Measurements from ENCODE around the gene IGF2BP2. TPM values are rescaled to one million over a fixed set of nuclear protein-coding genes. Genes with fewer than 3 reads are reported as not detected.

The IGF2BP2 gene
- polyA plus RNA-seq, 1 experiment: 9.9 TPM

DNA sequence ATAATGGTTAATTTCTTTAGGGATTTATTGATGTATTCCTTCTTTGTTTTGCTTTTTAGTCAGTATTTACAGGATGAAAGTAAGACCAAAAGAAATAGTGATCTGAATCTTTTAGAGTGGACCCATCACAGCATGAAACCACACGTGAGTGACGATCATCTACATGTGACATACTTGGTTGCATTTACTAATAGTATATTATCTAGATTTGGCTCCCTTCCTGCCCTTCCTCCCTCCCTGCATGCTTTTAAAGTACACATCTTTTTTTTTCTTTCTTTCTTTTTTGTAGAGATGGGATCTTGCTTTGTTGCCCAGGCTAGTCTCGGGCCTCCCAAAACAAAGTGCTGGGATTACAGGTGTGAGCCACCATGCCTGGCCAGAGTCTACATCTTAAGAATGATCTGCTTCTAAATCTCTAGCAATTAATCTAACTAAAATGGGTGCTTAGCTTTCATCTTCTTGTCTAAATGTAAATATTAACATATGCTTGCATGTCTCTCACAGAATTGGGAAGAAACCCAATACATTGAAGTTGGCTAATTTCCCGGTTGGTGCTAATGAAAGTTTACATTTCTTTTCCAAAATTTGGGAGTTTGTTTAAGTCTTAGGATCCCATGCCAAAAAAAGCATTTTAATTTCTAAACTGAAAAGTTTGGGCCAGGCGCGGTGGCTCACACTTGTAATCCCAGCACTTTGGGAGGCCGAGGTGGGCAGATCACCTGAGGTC, 200.7 kb downstream of the IGF2BP2 start:
- TF ChIP-seq, protein P1, sequence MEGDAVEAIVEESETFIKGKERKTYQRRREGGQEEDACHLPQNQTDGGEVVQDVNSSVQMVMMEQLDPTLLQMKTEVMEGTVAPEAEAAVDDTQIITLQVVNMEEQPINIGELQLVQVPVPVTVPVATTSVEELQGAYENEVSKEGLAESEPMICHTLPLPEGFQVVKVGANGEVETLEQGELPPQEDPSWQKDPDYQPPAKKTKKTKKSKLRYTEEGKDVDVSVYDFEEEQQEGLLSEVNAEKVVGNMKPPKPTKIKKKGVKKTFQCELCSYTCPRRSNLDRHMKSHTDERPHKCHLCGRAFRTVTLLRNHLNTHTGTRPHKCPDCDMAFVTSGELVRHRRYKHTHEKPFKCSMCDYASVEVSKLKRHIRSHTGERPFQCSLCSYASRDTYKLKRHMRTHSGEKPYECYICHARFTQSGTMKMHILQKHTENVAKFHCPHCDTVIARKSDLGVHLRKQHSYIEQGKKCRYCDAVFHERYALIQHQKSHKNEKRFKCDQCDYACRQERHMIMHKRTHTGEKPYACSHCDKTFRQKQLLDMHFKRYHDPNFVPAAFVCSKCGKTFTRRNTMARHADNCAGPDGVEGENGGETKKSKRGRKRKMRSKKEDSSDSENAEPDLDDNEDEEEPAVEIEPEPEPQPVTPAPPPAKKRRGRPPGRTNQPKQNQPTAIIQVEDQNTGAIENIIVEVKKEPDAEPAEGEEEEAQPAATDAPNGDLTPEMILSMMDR (IDR thresholded peaks at IDR 0.05; ENCODE audit: low read depth, low read length): no peak
- H3K27ac ChIP-seq (ENCODE audit: low read depth, low read length): no peak overlapping the region
- H3K9me3 ChIP-seq (ENCODE audit: control insufficient read depth, insufficient read depth, low read length): no peaks in the 10 kb centered on the region
- ChIA-PET CTCF (interaction anchor here (1.1 kb wide), 1 partner anchor 319 kb away, joined by 3 read pairs; no protein-coding TSS in a partner anchor), POLR2A (interaction anchor here (0.6 kb wide), 1 partner anchor 14 kb away, joined by 4 read pairs; no protein-coding TSS in a partner anchor)
- H3K27me3 ChIP-seq (ENCODE audit: control insufficient read depth, insufficient read depth, low read length): no peaks in the 10 kb centered on the region
- H3K4me3 ChIP-seq (ENCODE audit: low read depth, low read length): no peak overlapping the region
- no peak for DNase-seq (ENCODE audit: low read depth, low spot score)

DNA sequence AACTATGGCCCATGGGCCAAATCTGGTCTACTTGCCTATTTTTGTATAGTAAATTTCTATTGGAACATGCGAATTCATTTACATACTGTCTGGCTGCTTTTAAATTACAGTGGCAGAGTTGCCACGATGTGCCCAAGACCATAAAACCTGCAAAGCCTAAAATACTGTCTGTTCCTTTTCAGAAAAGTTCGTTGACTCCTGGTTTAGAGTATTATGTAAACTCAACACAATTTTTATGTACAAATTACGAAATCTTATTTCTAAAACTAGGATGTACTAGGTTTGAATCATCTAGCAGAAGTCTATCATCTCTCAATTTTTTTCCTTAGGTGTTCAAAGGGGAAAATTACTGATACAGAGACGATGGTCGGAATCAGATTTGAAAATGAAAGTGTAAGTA, 211.8 kb downstream of the IGF2BP2 start:
- no peak overlapping the region for H3K4me3 ChIP-seq (ENCODE audit: low read depth, low read length)
- ChIA-PET CTCF (no interaction called here), POLR2A (interaction anchor here (0.6 kb wide), 1 partner anchor 14 kb away, joined by 4 read pairs; no protein-coding TSS in a partner anchor)
- no peaks in the 10 kb centered on the region for H3K27me3 ChIP-seq (ENCODE audit: control insufficient read depth, insufficient read depth, low read length)
- no peaks in the 10 kb centered on the region for H3K9me3 ChIP-seq (ENCODE audit: control insufficient read depth, insufficient read depth, low read length)
- no peak overlapping the region for H3K27ac ChIP-seq (ENCODE audit: low read depth, low read length)
- TF ChIP-seq, protein P1 (IDR thresholded peaks at IDR 0.05; ENCODE audit: low read depth, low read length): no peak
- DNase-seq (ENCODE audit: low read depth, low spot score): no peak

DNA sequence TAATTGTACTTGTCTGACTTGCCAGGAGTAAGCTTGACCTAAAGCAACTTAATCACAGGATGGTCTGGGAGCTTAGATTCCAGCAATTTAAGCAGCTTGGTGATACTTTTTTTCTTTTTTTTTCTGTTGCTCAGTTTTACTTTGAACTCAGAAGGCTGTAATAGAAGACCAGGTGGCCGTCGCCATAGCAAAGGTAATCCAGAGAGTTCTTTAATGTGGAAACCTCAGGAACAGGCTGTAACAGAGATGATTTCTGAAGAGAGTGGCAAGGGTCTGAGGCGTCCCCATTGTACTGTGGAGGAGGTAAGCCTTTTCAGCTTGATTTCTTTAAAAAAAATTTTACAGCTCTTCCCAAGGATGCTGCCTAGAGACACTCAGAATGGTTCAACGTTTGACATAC, 218.6 kb downstream of the IGF2BP2 start:
- ChIA-PET CTCF (interaction anchor here (1.2 kb wide), 1 partner anchor 55 kb away, joined by 3 read pairs; no protein-coding TSS in a partner anchor), POLR2A (no interaction called here)
- no peak overlapping the region for H3K4me3 ChIP-seq (ENCODE audit: low read depth, low read length)
- H3K27ac ChIP-seq (ENCODE audit: low read depth, low read length): no peak overlapping the region
- DNase-seq (ENCODE audit: low read depth, low spot score): no peak
- no peaks in the 10 kb centered on the region for H3K27me3 ChIP-seq (ENCODE audit: control insufficient read depth, insufficient read depth, low read length)
- TF ChIP-seq, protein P1 (IDR thresholded peaks at IDR 0.05; ENCODE audit: low read depth, low read length): no peak
- H3K9me3 ChIP-seq (ENCODE audit: control insufficient read depth, insufficient read depth, low read length): no peaks in the 10 kb centered on the region

DNA sequence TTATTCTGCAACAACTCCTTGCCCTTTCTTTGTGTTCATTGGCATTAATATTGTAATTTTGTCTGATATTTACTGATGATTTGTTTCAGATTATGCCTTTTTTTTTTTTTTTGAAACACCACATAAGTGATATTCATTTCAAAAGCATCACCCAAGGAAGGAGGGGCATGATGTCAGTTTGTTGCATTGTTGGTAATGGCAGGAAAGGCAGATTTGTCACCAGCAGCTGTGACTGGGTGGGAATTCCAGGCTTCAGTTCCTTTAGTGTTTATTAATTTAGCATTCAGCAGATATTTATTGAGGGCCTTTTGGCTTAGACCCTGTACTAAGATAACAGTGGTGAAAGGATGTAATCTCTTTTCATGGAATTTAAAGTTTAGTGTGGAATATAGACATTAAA, 219.3 kb downstream of the IGF2BP2 start:
- no peaks in the 10 kb centered on the region for H3K27me3 ChIP-seq (ENCODE audit: control insufficient read depth, insufficient read depth, low read length)
- CTCF ChIA-PET: interaction anchor here (1.2 kb wide), 1 partner anchor 55 kb away, joined by 3 read pairs; no protein-coding TSS in a partner anchor
- DNase-seq (ENCODE audit: low read depth, low spot score): no peak
- no peak overlapping the region for H3K4me3 ChIP-seq (ENCODE audit: low read depth, low read length)
- POLR2A ChIA-PET: no interaction called here
- H3K9me3 ChIP-seq (ENCODE audit: control insufficient read depth, insufficient read depth, low read length): no peaks in the 10 kb centered on the region
- TF ChIP-seq, protein P1 (IDR thresholded peaks at IDR 0.05; ENCODE audit: low read depth, low read length): no peak
- H3K27ac ChIP-seq (ENCODE audit: low read depth, low read length): no peak overlapping the region

DNA sequence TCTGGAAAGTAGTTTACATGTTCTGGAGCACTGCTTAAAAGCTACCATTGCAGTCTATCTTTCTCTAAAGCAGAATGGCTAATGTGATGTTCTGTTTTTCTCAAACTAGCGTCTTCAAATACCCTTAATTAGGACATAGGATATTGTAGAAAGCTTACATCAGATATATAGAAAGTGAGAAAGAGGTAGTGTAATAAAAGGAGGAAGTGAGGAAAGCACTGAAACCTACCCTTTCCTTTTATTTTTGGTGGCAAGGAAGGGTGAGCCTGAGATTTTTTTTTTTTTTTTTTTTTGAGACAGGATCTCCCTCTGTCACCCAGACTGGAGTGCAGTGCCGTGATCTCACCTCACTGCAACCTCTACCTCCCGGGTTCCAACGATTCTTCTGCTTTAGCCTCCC, 229.3 kb downstream of the IGF2BP2 start:
- TF ChIP-seq, protein P1 (IDR thresholded peaks at IDR 0.05; ENCODE audit: low read depth, low read length): no peak
- Histone ChIP-seq H3K4me3 (ENCODE audit: low read depth, low read length) (no peak overlapping the region), H3K27ac (ENCODE audit: low read depth, low read length) (no peak overlapping the region), H3K9me3 (ENCODE audit: control insufficient read depth, insufficient read depth, low read length) (no peaks in the 10 kb centered on the region), H3K27me3 (ENCODE audit: control insufficient read depth, insufficient read depth, low read length) (no peaks in the 10 kb centered on the region)
- ChIA-PET CTCF (no interaction called here), POLR2A (no interaction called here)
- no peak for DNase-seq (ENCODE audit: low read depth, low spot score)

Data from AG04450 (cell line).